HG02884 (cell line): ENCODE data around the gene PTPN7.
A peak's percentile ranks its signal among the peaks of the same experiment; 100 is the strongest.
"Not testable (repeated sequence)": the region's sequence is repeated elsewhere in the genome, so short reads cannot be mapped to it uniquely, and the experiment has no call there.

Source experiments
- ATAC-seq: cut with Tn5 transposase; IDR thresholded peaks from one replicate; pipeline ENCODE4 v1.9.1; 2021; ENCODE audit warnings: mild to moderate bottlenecking, moderate library complexity; ENCODE audit not compliant: unreplicated experiment

Gene PTPN7

GRCh38 chr1:202154148-202154765 lies 6.1 kb downstream of the PTPN7 start:
- no peak for ATAC-seq

DNA sequence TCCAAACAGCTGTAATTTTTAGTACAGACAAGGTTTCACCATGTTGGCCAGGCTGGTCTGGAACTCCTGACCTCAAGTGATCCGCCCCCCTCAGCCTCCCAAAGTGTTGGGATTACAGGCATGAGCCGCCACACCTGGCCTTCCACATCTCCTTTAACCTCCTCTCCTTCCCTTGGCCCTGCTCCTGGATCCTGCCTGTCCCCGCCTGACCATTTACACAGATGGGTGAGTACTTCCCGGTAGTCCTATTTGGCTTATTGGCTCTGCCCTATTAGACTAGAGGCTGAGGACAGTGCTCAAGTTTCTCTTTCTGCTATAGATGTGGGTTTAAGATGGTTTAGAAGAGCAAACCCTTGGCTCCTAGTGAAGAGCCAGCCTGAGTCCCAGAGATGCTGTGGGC lies 7.1 kb downstream of the PTPN7 start:
- ATAC-seq: no peak

DNA sequence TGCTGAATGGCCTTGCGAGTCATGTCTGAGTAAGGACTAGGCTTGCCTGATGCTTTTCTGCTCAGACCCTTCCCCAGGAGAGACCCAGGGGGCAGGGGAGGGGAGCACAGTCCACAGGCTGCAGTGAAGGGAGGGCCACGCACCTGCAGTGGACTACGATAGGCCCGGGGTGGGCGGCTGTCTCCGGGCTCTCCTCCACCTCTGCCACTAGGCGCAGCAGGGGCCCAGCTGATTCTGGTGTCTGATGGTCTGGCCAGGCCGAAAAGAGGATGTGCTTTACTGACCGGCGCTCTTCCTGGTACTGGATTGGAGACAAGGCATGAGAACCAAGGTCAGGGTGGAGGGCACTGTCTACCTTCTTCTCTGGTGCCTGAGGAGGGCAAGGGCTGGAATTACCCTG lies 8.0 kb downstream of the PTPN7 start:
- ATAC-seq: no peak

DNA sequence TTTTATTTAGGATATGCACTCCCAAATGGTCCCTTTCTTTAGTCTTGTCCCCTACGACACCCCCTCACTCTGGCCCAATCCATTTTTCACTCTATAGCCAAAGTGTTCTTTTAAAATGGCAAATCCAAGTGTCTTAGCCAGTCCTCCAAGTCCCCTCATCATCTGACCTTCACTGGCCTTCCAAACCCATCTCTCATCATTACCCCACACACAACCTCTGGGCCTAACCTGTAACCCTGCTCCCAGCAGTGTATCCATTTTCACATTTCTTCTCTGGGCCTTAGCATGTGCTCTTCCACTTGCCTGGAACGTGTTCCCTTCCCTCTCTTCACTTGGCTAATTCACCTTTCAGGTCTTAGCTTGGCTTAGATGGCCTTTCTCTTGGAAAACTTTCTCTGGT lies 9.4 kb downstream of the PTPN7 start:
- no peak for ATAC-seq

- no peak for ATAC-seq
Observed at GRCh38 chr1:202150602-202151001, 9.8 kb downstream of the PTPN7 start.

GRCh38 chr1:202150187-202150586 lies 10.2 kb downstream of the PTPN7 start:
- ATAC-seq: no peak

DNA sequence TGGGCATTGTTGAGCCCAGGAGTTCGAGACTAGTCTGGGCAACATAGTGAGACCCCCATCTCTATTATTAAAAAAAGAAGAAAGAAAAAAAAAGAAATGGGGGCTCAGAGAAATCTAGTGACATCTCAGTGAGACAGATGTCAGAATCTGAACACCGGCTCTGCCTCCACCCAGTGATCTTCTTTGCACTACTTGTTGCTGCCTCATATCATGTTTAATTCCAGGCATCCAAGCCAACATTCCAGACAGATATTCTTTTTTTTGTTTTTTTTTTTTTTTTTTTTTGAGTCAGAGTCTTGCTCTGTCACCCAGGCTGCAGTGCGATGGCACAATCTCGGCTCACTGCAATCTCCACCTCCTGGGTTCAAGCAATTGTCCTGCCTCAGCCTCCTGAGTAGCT lies 10.8 kb downstream of the PTPN7 start:
- no peak for ATAC-seq

DNA sequence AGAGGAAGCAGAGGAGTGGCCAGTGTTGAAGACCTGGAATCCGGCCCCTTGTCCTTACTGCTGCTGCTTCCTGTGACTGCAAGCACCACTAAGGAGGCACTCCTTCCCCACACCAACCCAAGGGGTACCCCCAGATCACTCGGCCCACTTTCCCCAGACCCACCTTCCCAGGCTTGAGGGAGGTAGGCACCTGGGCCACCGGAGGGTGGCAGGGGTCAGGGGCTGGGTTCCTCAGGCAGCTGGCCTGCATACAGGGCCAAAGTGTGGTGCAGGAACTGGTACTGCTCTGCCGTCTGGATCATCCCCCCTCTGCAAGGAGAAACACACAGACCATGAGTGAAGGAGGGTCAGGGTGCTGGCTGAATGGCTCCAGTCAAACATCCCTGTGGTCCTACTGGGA lies 12.0 kb downstream of the PTPN7 start:
- no peak for ATAC-seq

DNA sequence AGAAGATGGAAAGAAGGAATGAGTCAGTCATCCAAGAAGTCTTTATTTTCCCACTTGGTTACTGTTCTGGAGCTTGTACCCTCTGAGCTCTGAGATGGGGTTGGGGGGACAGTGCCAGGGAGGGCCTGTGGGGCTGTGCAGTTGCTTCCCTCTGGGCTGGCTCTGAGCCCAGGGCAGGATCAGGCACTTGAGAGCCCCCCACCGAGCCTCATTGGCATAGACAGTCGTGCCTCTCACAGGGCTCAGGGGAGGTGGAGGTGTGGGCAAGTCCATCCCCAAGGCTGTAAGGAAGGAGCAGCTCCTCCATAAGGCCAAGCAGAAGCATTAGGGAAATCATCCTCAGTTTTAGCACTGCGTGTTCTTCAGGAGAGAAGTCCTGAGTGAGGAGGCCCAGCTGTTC lies 13.4 kb downstream of the PTPN7 start:
- ATAC-seq: no peak

DNA sequence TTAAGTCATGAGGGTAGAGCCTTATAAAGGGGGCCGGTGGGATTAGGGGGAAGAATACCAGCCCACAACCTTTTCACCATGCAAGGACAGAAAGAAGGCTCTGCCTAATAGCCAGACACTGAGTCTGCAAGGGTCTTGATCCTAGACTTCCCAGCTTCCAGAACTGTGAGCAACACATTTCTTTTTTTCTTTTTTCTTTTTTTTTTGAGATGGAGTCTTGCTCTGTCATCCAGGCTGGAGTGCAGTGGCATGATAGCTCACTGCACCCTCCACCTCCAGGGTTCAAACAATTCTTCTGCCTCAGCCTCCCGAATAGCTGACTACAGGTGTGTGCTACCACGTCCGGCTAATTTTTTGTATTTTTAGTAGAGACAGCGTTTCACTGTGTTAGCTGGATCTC lies 14.1 kb downstream of the PTPN7 start:
- no peak for ATAC-seq

DNA sequence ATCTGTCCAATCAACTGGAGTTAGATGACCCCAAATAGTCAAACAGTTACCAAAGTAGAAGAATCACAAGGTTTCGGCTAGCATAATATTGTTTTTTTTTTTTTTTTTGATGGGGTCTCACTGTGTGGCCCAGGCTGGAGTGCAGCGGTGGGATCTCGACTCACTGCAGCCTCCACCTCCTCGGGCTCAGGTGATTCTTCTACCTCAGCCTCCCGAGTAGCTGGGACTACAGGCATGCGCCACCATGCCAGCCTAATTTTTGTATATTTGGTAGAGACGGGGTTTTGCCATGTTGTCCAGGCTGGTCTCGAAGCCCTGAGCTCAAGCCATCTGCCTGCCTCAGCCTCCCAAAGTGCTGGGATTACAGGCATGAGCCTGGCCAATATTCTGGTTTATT lies 14.7 kb downstream of the PTPN7 start:
- not testable (repeated sequence) for ATAC-seq

DNA sequence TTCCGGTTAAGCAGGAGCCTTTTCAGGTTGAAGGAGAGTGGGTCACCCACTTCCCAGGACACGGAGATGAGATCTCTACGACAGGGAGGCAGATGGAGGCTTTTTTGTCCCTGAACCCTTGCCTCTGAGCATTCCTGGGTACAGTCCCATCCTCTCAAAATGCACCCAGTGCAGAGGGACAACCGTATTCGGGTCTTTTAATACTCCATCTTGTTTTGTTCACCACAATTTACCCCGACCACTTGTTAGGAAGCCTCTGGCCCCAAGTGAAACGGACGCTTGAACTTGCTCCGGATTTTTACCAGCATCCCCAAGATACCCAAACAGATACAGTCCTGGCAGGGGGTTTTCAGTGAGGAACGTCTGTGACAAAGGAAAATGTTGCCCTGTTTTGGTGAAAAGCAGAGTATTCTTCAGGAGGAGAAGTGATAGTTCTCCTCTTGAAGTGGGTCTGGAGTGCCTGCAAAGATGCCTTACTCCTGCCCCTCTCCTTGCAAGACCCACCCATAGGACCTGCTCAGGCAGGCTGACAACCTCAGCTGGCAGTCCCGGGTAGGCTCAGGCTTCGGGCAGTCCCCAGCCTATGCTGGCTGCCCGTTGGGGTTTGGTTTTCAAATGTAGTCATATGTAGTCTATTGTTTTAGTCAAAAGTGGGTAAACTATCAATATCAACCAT lies 15.2 kb downstream of the PTPN7 start:
- ATAC-seq: no peak

- peak; percentile 50 for ATAC-seq
Observed at GRCh38 chr1:202144402-202145067, 15.9 kb downstream of the PTPN7 start, which contains the start of gene ARL8A. Gene ARL8A (minus strand): TSS chr1:202144737. CDS start chr1:202144572, 165 bp downstream.

DNA sequence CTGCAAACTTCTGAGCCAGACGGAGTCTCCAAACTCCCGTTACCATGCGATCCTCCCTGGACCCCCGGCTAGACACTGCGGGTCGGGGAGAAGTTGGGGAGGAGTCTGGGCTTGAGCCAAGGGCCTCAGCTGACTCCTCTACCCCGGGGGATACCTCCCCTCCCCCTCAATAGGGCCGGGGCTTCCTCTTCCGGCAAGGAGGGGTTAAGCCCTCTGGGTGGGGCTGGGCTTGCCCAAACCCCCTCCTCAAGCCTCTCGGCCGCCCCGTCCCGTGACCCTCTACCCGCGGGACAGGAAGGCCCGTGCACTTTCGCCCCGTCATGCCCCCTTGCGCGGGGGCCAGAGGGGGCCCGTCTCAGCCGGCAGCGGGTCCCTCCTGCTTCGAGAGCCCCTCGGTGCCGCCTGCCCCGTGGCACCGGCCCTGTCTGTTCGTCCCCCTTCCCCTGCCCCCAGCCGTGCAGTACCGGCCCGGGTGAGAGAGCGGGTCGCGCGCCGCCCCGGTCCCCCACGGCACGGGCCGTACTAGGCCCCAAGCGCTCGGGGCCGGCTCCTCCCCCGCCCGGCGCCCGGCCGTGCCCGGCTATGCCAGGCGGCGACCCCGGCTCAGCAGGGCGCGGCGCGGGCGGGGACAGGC lies 16.5 kb downstream of the PTPN7 start:
- ATAC-seq: peak; percentile 38

DNA sequence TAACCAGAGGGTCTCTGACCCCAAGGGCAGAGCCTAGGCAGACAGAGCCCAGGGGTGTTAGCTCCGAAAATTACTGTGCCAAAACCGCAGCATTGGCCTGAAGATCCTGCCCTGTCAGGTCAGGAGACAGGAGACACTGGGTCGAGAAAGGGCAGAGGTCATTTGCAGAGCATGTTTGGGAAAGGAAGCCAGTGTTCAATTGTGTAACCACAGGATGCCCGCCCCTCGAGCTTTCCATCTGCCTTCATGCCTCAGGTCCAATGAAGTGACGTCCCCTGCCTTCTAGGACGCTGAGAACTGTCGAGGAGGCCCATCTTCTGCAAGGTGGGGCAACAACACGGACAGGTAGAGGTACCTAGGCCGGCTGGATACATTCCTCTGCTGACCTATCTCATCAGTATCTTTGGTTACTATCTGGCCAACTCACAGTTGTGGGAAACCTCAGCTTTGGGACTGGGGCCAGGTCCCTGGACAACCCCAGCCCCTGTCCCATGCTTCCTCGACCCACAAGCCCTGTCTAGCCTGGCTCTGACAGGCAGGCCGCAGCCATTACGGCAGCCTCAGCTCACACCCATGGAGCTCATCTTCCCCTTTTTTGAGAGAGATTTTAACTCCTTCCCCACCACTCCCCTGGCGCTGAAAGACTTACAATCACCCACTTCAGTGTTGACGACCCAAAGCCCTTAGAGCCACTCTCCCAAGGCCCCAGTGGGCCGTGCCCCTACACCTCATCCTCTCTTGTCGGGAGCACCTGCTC lies 17.2 kb downstream of the PTPN7 start:
- ATAC-seq: no peak

DNA sequence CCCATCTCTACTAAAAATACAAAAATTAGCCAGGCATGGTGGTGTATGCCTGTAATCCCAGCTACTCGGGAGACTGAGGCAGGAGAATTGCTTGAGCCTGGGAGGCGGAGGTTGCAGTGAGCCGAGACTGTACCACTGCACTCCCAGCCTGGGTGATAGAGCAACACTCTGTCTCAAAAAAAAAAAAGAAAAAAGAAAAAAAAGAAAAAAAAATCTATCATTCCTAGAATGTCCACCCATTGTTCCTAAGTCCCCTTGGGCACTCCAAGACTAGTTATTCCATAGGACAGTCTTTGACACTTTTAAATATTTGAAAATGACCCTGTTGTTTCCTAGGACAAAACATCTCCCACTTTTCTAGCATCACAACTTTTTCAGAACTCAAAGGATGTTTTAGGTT lies 18.9 kb downstream of the PTPN7 start:
- not testable (repeated sequence) for ATAC-seq

DNA sequence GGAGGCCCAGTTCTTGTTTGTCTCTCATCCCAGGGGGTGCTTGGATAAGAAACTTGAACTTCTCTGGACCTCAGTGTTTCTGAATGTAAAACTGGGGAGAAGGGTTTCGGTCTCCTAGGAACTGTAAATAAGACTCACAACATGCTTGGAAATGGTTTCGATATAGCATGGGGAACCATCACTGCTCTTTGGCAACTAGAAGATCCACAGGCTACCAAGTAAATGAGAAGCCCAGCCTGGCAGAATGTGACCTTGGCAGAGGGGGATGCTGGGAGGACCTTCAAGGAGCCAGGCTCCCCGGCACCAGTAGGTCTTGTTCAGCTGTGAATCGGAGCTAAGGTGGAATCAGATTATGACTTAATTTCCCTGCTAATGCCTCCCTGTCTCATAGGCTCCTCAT lies 19.6 kb downstream of the PTPN7 start:
- ATAC-seq: no peak

DNA sequence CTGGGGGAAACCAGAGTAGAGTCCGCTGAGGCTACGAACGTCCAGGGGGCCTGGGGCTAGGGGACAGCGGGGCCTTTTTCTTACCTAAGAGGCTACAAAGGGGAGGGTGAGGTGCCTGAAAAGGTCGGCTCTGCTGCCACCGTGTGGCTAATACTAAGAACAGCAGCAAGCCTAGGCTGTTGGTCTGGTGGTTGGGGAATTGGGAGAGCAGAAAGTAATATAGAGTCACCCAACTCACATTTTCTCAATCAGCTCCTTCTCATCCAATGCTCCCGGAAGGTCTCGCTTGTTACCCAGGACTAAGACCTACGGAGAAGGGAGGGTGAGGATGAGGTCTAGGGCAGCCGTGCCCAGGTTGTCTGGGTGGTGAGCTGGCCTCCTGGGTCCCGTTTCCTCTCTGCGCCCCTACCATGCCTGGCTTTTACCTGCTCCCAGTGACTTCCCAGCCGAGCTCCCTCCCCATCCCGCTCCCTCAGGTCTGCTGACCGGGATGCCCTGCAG lies 25.1 kb downstream of the PTPN7 start:
- ATAC-seq: no peak

- no peak for ATAC-seq
Observed at GRCh38 chr1:202134645-202135172, 25.7 kb downstream of the PTPN7 start.

- no peak for ATAC-seq
Observed at GRCh38 chr1:202133989-202134388, 26.4 kb downstream of the PTPN7 start.

DNA sequence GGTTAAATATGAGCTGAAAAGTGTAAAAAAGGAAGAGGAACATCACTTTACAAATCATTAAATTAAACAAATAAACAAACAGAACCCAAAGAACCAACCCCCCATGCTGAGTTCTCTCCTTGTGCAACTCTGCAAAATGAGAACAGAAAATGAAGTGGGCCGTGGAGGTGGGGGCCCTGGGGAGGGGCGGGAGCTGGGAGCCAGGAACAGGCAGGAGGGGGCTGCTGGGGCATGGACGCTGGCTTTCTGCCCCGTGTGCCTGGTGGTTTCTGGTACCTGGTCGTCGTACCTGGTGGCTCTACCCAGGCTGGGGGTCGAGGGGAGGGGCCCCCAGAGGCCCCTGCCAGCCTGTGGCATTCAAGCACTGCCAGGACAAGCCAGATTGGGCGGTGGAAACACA lies 26.9 kb downstream of the PTPN7 start:
- ATAC-seq: no peak
